HuH-7.5 (cell line): ENCODE results near the gene MLKL.

ENCODE experiments used
- DNase-seq: peaks from one replicate; pipeline ENCODE4 v3.0.0; 2011; ENCODE audit warnings: low spot score

MLKL gene

GRCh38 chr16:74700438-74701225, at the start of gene MLKL:
MLKL (minus strand) TSS chr16:74700862; CDS start chr16:74695757, 5,105 bp downstream.
- DNase-seq: peak; percentile 63

DNA sequence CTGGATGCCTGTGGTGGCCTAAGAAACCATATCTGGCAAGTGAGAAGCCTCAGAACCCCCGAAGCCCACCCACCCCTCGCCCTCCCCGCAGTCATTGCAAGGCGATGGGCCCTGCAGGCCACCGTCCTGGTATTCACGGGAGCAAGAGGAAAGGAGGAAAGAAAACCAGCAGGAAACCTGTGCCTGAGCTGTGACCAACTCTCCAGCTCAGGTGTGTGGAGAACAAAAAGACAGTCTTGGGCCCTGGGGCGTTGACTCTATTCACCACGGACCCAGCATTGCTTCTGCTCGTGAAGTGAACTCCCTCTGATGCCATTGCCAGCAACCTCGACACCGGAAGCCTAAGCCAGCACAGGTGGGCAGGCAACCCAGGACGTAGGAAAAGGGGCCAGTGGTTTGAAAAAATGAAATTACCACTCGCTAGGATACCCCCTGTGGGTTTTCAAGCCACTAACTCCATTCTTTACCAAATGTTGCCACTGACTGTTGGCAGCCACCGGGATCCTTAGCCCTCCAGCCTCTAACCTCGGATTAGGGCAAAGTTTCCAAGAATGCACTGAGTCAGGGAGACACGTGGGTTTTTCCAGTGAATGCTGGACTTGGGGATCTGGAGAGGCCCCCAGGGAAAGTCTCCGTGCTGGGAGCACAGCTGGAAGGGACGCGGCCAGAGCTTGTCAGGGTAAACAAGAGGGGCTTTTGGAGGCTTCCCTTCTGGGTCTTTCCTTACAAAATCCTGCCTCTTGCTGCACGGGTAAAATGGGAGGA, 48.8 kb upstream of the MLKL start:
- DNase-seq: no peak

GRCh38 chr16:74748616-74749026, 48.0 kb upstream of the MLKL start:
- no peak for DNase-seq

GRCh38 chr16:74747716-74748615, 47.3 kb upstream of the MLKL start:
- no peak for DNase-seq

DNA sequence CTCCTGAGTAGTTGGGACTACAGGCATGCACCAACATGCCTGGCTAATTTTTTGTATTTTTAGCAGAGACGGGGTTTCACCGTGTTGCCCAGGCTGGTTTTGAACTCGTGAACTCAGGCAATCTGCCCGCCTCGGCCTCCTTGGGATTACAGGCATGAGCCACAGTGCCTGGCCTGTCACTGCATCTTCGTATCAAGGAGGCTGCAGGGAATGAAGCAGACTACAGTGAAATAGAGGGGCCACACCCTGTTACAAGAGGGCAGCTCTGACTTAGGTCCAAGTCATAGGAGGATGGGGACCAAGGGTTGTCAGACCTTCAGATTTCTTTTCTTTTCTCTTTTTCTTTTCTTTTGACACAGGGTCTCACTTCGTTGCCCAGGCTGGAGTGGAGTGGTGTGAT, 45.3 kb upstream of the MLKL start:
- no peak for DNase-seq

GRCh38 chr16:74745109-74745615, 44.5 kb upstream of the MLKL start:
- DNase-seq: no peak

DNA sequence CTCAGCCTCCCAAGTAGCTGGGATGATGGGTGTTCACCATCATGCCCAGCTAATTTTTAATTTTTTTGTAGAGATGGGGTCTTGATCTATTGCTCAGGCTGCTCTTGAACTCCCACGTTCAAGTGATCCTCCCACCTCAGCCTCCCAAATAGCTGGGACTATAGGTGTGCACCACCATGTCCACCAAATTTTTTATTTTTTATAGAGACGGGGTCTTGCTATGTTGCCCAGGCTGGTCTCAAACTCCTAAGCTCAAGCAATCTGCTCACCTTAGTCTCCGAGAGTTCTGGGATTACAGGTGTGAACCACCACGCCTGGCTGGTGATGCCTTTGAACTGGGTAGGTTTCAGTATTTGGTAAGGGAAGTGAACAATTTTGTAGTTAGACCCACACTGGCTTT, 43.9 kb upstream of the MLKL start:
- DNase-seq: no peak

DNA sequence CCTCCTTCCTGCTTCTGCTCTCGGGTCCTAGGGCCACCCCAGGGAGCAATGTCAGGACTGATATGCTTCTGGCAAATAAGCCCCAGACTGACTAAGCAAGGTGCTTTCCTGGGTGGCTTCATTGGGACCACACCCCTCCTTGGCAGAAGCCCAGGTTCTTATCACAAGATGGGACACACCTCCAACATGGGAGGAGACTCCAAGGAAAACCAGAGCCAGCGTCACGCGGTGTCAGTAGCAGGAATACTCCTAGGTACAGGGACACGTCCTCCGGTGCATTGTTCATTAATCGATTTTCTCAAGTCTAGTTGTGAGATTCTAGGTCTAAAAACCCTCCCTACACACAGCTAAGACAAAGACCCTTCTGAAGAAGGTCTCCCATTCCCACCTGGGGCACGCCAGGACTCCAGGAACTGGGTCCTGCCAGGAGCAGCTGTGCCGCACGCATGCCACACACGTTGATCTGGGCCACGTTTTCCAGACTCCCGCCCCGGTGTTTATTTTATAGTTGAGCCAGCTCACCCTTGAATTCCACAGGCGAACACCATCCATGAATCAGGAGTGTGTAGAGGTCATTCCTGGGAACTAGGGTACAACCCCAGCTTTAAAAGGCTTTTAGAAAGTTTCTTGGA, 43.1 kb upstream of the MLKL start:
- DNase-seq: peak; percentile 52

GRCh38 chr16:74743045-74743667, 42.5 kb upstream of the MLKL start:
- no peak for DNase-seq

DNA sequence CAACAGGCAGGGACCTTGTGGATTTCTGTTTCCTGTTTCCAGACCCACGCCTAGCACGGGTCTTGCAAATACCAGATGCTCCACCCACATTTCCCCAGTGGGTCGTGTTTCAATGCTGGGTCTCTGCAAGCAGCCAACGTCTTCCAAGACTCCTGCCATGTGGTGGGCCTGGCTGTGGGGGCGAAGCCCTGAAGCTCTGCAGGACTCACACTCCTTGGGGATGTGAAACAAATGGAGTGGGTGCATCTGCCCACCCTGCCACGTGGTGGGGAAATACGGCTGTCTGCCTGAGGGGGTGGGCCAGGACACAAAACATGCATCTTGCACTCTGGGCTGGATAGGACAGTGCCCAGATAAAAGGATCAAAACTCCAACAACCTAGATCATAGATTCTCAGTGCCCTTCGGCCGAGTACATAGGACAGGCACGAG, 41.4 kb upstream of the MLKL start:
- DNase-seq: no peak

- DNase-seq: no peak
Measured at GRCh38 chr16:74740795-74741304, 40.2 kb upstream of the MLKL start.

DNA sequence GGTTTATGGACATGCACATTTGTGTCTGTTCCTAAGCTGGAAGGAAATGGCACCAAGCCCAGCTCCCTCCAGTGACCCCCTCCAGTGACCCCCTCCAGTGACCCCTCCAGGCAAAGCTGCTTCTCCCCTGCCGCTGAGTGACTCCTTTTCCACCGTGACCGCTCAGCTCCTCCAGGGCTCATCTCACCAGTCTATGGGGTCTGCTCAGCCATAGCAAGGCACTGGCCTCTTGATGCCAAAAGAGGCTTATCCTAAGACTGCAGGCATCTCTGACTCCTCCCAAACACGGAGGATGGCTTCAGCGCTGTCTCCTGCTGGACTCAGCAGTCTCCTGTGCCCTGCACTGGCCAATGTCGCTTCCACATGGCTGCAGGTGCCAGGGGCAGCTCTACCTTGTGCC, 38.6 kb upstream of the MLKL start:
- DNase-seq: no peak

DNA sequence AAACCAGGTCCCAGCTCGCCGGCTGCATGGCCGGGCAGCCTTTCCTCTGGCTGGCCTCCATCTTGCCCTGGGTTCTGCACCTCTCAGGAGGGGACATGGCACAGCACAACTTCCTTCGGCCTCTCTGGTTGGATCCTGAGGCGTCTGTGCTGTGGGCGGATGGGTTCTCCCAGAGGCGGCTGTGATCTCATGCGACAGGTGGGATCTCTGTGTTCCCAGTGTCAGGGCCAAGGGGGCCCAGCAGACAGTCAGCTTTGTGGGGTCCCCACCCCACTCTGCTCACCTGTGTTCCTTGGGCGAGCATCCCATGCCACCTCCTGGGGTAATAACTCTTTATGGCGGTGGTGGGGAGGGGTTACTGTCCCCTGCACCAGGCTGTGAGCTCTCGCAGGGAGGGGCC, 38.2 kb upstream of the MLKL start:
- no peak for DNase-seq

DNA sequence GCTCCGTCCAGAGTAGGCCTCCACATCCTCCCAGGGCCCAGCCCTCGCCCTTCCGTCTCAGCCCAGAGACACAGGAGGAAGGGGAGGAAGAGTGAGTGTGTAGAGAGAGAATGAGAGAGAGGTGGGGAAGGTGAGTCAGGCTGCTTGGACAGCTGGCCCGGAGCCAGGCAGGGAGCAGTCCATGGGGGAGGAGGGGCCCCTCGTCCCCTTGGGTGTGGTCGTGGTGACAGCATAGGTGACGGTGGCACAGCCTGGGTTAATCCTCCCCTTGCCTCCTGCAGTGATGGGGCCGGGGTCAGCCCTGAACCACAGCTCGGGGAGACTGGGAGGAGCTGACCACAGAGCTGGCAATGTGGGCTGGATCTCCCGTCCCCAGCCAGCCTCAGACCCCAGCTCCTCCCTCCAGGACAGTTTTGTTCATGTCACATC, 37.5 kb upstream of the MLKL start:
- DNase-seq: no peak

GRCh38 chr16:74737521-74737920, 36.9 kb upstream of the MLKL start:
- no peak for DNase-seq

- no peak for DNase-seq
Measured at GRCh38 chr16:74736531-74737157, 36.0 kb upstream of the MLKL start.

DNA sequence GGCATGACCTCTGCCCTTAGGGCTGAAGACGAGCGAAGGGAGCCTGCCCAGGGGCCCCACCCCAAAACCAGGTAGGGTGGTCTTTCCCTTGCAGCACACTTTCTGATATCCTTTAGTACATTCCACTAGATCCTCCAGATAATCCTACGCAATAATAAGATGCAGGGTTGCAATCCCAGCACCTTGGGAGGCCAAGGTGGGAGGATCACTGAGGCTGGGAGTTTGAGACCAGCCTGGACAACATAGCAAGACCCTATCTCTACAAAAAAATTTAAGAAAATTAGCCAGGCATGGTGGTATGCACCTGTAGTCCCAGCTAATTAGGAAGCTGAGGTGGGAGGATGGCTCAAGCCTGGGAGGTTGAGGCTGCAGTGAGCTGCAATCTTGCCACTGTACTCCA, 34.9 kb upstream of the MLKL start:
- DNase-seq: no peak

- DNase-seq: no peak
Measured at GRCh38 chr16:74735162-74735452, 34.4 kb upstream of the MLKL start.

- DNase-seq: no peak
Measured at GRCh38 chr16:74734361-74735161, 33.9 kb upstream of the MLKL start.
